Naive thymus-derived CD8-positive, alpha-beta T cell (primary cell): Measurements from ENCODE around the gene PER1. TPM values are rescaled to one million over a fixed set of nuclear protein-coding genes. Genes with fewer than 3 reads are reported as not detected.

ENCODE experiments used
- ATAC-seq, 2 donors: fragments of 150-1000 bp; cut with Tn5 transposase in 1 of 2; sonication (Bioruptor Pico), chemical (Tn5 transposase) in 1 of 2; 1 replicate in 1 of 2; 2 replicates in 1 of 2; pipeline ENCODE4 v1.10.0; 2021; ENCODE audit warnings: mild to moderate bottlenecking in 2 of 2, moderate library complexity in 2 of 2
- POLR2A ChIA-PET: fragments of 350-600 bp; sonication (Branson Sonifier 250); formaldehyde crosslinking; loops from one replicate; lab custom pipeline; 2021; ENCODE audit warnings: antibody characterized with exemption; lab: Charles Lee
- DNase-seq, 10 donors: peaks; one replicate each; pipeline versions ENCODE4 v3.0.0 to v3.0.0-alpha.2; 2020 to 2022
- H3K27ac Mint-ChIP-seq, 10 donors: one replicate each; pipeline ENCODE4 v1.8.0; 2020 to 2022; ENCODE audit warnings: mild to moderate bottlenecking in 10 of 10, mixed read lengths in 10 of 10, moderate library complexity in 4 of 10, inconsistent platforms in 1 of 10
- H3K27me3 Mint-ChIP-seq, 5 donors: one replicate each; pipeline ENCODE4 v1.8.0; 2021 to 2022; ENCODE audit warnings: mixed read lengths in 5 of 5
- H3K36me3 Mint-ChIP-seq, 3 donors: one replicate each; pipeline ENCODE4 v1.8.0; 2020 to 2022; ENCODE audit warnings: mixed read lengths in 3 of 3, mild to moderate bottlenecking in 2 of 3, inconsistent platforms in 1 of 3
- H3K4me1 Mint-ChIP-seq, 4 donors: one replicate each; pipeline ENCODE4 v1.8.0; 2021 to 2022; ENCODE audit warnings: mixed read lengths in 4 of 4
- H3K4me3 Mint-ChIP-seq, 10 donors: one replicate each; pipeline ENCODE4 v1.8.0; 2020 to 2022; ENCODE audit warnings: mild to moderate bottlenecking in 10 of 10, mixed read lengths in 10 of 10, moderate library complexity in 6 of 10, inconsistent platforms in 1 of 10
- H3K9me3 Mint-ChIP-seq, 9 donors: one replicate each; pipeline ENCODE4 v1.8.0; 2020 to 2022; ENCODE audit warnings: mixed read lengths in 9 of 9, mild to moderate bottlenecking in 3 of 9, inconsistent platforms in 1 of 9, moderate library complexity in 1 of 9
- polyA plus RNA-seq, 3 donors: library from polyadenylated mRNA; unstranded; fragments of 300-500 nt; fragmentation: Illumina TruSeq; gene quantifications; one replicate each; pipeline ENCODE4 v1.2.3, GENCODE V29; 2021
- total RNA-seq, 8 experiments: library from RNA in 2 of 8; stranded (reverse) in 2 of 8; gene quantifications; one replicate each; pipeline ENCODE4 v1.2.3 and lab custom pipeline; 2021 to 2026

The PER1 gene
- total and polyA plus RNA-seq, 5 experiments from 2014 or later = 6.1 to 153 (median 11.4) TPM

- H3K4me1 Mint-ChIP-seq = peaks cover 3 to 37% (median 22%) of the 10 kb centered on the region in 4 donors
- H3K36me3 Mint-ChIP-seq = peaks cover 0 to 90% (median 37%) of the 10 kb centered on the region in 3 donors
- H3K4me3 Mint-ChIP-seq = peak overlapping the region in 3 of 10 donors; percentile 46 to 60 (median 48)
- H3K27me3 Mint-ChIP-seq = no peaks in the 10 kb centered on the region
- peak overlapping the region in 1 of 10 donors; percentile 92 for H3K27ac Mint-ChIP-seq
- DNase-seq (peak in 5 of 10 donors; percentile 7 to 61 (median 14)), ATAC-seq (peak in 1 of 2 donors; percentile 5)
- POLR2A ChIA-PET = interaction anchor here (0.8 to 41.9 kb wide), 7 partner anchors 8 to 38 kb away, joined by 3 to 1171 read pairs (median 5); partner anchors contain the start of genes BORCS6, HES7, PER1 and TMEM107
- no peaks in the 10 kb centered on the region for H3K9me3 Mint-ChIP-seq
These were observed 7.6 kb downstream of the PER1 start for GRCh38 chr17:8144401-8145231.

- Mint-ChIP-seq H3K9me3 (no peaks in the 10 kb centered on the region), H3K4me1 (peaks cover 0 to 37% (median 19%) of the 10 kb centered on the region in 4 donors), H3K36me3 (peaks cover 0 to 85% (median 34%) of the 10 kb centered on the region in 3 donors), H3K4me3 (peak overlapping the region in 4 of 10 donors; percentile 9 to 77 (median 48)), H3K27me3 (peaks cover 0 to 3% (median 0%) of the 10 kb centered on the region in 5 donors), H3K27ac (peak overlapping the region in 5 of 10 donors; percentile 12 to 92 (median 40))
- ATAC-seq = peak in 1 of 2 donors; percentile 2
- POLR2A ChIA-PET = interaction anchor here (1.1 to 41.9 kb wide), 6 partner anchors 9 to 38 kb away, joined by 4 to 1171 read pairs (median 5); partner anchors contain the start of genes BORCS6, HES7, PER1 and TMEM107
- DNase-seq = peak in 6 of 10 donors; percentile 14 to 55 (median 27)
These were observed 8.4 kb downstream of the PER1 start for GRCh38 chr17:8143581-8144400.

- Mint-ChIP-seq H3K27ac (peak overlapping the region in 2 of 10 donors; percentile 77 to 92), H3K4me1 (peaks cover 0 to 37% (median 15%) of the 10 kb centered on the region in 4 donors), H3K36me3 (peaks cover 0 to 78% (median 31%) of the 10 kb centered on the region in 3 donors), H3K27me3 (peaks cover 0 to 3% (median 0%) of the 10 kb centered on the region in 5 donors), H3K9me3 (no peaks in the 10 kb centered on the region), H3K4me3 (peak overlapping the region in 4 of 10 donors; percentile 11 to 77 (median 26))
- ATAC-seq = no peak
- DNase-seq = peak in 4 of 10 donors; percentile 6 to 39 (median 20)
- POLR2A ChIA-PET = interaction anchor here (1.1 to 41.9 kb wide), 6 partner anchors 10 to 39 kb away, joined by 4 to 1171 read pairs (median 5); partner anchors contain the start of genes BORCS6, HES7, PER1 and TMEM107
These were observed 9.2 kb downstream of the PER1 start for GRCh38 chr17:8142887-8143580.

- H3K27me3 Mint-ChIP-seq = peaks cover 0 to 3% (median 0%) of the 10 kb centered on the region in 5 donors
- H3K27ac Mint-ChIP-seq = peak overlapping the region in 2 of 10 donors; percentile 56 to 73
- POLR2A ChIA-PET = interaction anchor here (1.1 to 41.9 kb wide), 3 partner anchors 11 to 40 kb away, joined by 4 to 1171 read pairs (median 188); partner anchors contain the start of genes BORCS6, PER1 and TMEM107
- peak in 6 of 10 donors; percentile 5 to 59 (median 20) for DNase-seq
- peaks cover 0 to 37% (median 13%) of the 10 kb centered on the region in 4 donors for H3K4me1 Mint-ChIP-seq
- no peaks in the 10 kb centered on the region for H3K9me3 Mint-ChIP-seq
- no peak for ATAC-seq
- H3K36me3 Mint-ChIP-seq = peaks cover 0 to 71% (median 27%) of the 10 kb centered on the region in 3 donors
- H3K4me3 Mint-ChIP-seq = peak overlapping the region in 4 of 10 donors; percentile 11 to 65 (median 21)
These were observed 9.9 kb downstream of the PER1 start for GRCh38 chr17:8142158-8142886.

- peaks cover 0 to 3% (median 0%) of the 10 kb centered on the region in 5 donors for H3K27me3 Mint-ChIP-seq
- DNase-seq (peak in 2 of 10 donors; percentile 9 to 19), ATAC-seq (no peak)
- H3K4me3 Mint-ChIP-seq = peak overlapping the region in 4 of 10 donors; percentile 10 to 65 (median 37)
- POLR2A ChIA-PET = interaction anchor here (5.2 to 41.9 kb wide), 4 partner anchors 11 to 80 kb away, joined by 29 to 1171 read pairs (median 122); partner anchors contain the start of genes BORCS6, PER1 and TMEM107
- peaks cover 0 to 33% (median 10%) of the 10 kb centered on the region in 4 donors for H3K4me1 Mint-ChIP-seq
- H3K36me3 Mint-ChIP-seq = peaks cover 0 to 65% (median 24%) of the 10 kb centered on the region in 3 donors
- peak overlapping the region in 4 of 10 donors; percentile 35 to 82 (median 54) for H3K27ac Mint-ChIP-seq
- H3K9me3 Mint-ChIP-seq = no peaks in the 10 kb centered on the region
These were observed 10.5 kb downstream of the PER1 start for GRCh38 chr17:8141741-8142140.

- peak in 5 of 10 donors; percentile 4 to 29 (median 19) for DNase-seq
- Mint-ChIP-seq H3K9me3 (no peaks in the 10 kb centered on the region), H3K36me3 (peaks cover 0 to 58% (median 20%) of the 10 kb centered on the region in 3 donors), H3K27me3 (peaks cover 0 to 5% (median 0%) of the 10 kb centered on the region in 5 donors), H3K4me1 (peaks cover 0 to 26% (median 8%) of the 10 kb centered on the region in 4 donors), H3K27ac (peak overlapping the region in 6 of 10 donors; percentile 36 to 82 (median 55)), H3K4me3 (peak overlapping the region in 4 of 10 donors; percentile 6 to 55 (median 42))
- POLR2A ChIA-PET = interaction anchor here (1.9 to 41.9 kb wide), 7 partner anchors 12 to 81 kb away, joined by 6 to 1171 read pairs (median 37); partner anchors contain the start of genes BORCS6, HES7, PER1 and TMEM107
- no peak for ATAC-seq
These were observed 11.2 kb downstream of the PER1 start for GRCh38 chr17:8141045-8141444.

- Mint-ChIP-seq H3K27ac (peak overlapping the region in 7 of 10 donors; percentile 29 to 82 (median 68)), H3K4me1 (peaks cover 0 to 23% (median 8%) of the 10 kb centered on the region in 4 donors)
These were observed 11.9 kb downstream of the PER1 start for GRCh38 chr17:8140065-8141029.

GRCh38 chr17:8138672-8139371 is 13.4 kb downstream of the PER1 start:
- H3K4me1 Mint-ChIP-seq = peaks cover 0 to 18% (median 7%) of the 10 kb centered on the region in 4 donors
- no peak overlapping the region for H3K27ac Mint-ChIP-seq
- ATAC-seq (peak; percentile 86 to 87), DNase-seq (peak; percentile 87 to 99 (median 97))
- H3K9me3 Mint-ChIP-seq = no peaks in the 10 kb centered on the region
- POLR2A ChIA-PET = interaction anchor here (0.6 to 41.9 kb wide), 17 partner anchors 12 to 157 kb away, joined by 3 to 1171 read pairs (median 13); partner anchors contain the start of genes AURKB, BORCS6, CTC1 and HES7
- peaks cover 0 to 36% (median 15%) of the 10 kb centered on the region in 3 donors for H3K36me3 Mint-ChIP-seq
- peaks cover 0 to 5% (median 0%) of the 10 kb centered on the region in 5 donors for H3K27me3 Mint-ChIP-seq
- H3K4me3 Mint-ChIP-seq = no peak overlapping the region

More at GRCh38 chr17:8140065-8141029, 11.9 kb downstream of the PER1 start:
- DNase-seq = peak in 6 of 10 donors; percentile 7 to 59 (median 25)
- POLR2A ChIA-PET = interaction anchor here (1.4 to 41.9 kb wide), 11 partner anchors 13 to 155 kb away, joined by 3 to 1171 read pairs (median 29); partner anchors contain the start of genes AURKB, BORCS6, CTC1 and HES7
- ATAC-seq = no peak
- Mint-ChIP-seq H3K36me3 (peaks cover 0 to 51% (median 17%) of the 10 kb centered on the region in 3 donors), H3K9me3 (no peaks in the 10 kb centered on the region), H3K27me3 (peaks cover 0 to 5% (median 0%) of the 10 kb centered on the region in 5 donors), H3K4me3 (peak overlapping the region in 2 of 10 donors; percentile 20 to 55)

GRCh38 chr17:8138374-8138671 is 13.9 kb downstream of the PER1 start:
- no peak for DNase-seq
- no peak overlapping the region for H3K4me3 Mint-ChIP-seq
- peaks cover 0 to 5% (median 0%) of the 10 kb centered on the region in 5 donors for H3K27me3 Mint-ChIP-seq
- H3K4me1 Mint-ChIP-seq = peaks cover 0 to 13% (median 6%) of the 10 kb centered on the region in 4 donors
- H3K27ac Mint-ChIP-seq = no peak overlapping the region
- POLR2A ChIA-PET = interaction anchor here (0.7 to 41.9 kb wide), 15 partner anchors 11 to 157 kb away, joined by 3 to 1171 read pairs (median 13); partner anchors contain the start of genes BORCS6, CTC1, HES7 and PER1
- H3K36me3 Mint-ChIP-seq = peaks cover 0 to 31% (median 12%) of the 10 kb centered on the region in 3 donors
- no peak for ATAC-seq
- H3K9me3 Mint-ChIP-seq = no peaks in the 10 kb centered on the region
